ENCODE results near the gene CHI3L1.

CHI3L1 gene

GRCh38 chr1:203167026-203167912, 19.2 kb downstream of the CHI3L1 start:
- DNase-seq, result no peak

- no peak for DNase-seq
Observed at GRCh38 chr1:203166192-203166940, 20.1 kb downstream of the CHI3L1 start.

GRCh38 chr1:203165800-203166161, 20.7 kb downstream of the CHI3L1 start:
- DNase-seq, result no peak

GRCh38 chr1:203165101-203165799, 21.3 kb downstream of the CHI3L1 start:
- no peak for DNase-seq

- no peak for DNase-seq
Observed at GRCh38 chr1:203163891-203164635, 22.4 kb downstream of the CHI3L1 start.

- DNase-seq, result no peak
Observed at GRCh38 chr1:203162403-203162802, 24.1 kb downstream of the CHI3L1 start.

GRCh38 chr1:203161703-203162102, 24.8 kb downstream of the CHI3L1 start:
- no peak for DNase-seq

- DNase-seq, result no peak
Observed at GRCh38 chr1:203161175-203161574, 25.3 kb downstream of the CHI3L1 start.

GRCh38 chr1:203159844-203160243, 26.7 kb downstream of the CHI3L1 start:
- no peak for DNase-seq

GRCh38 chr1:203158960-203159665, 27.4 kb downstream of the CHI3L1 start:
- no peak for DNase-seq

- DNase-seq, result no peak
Observed at GRCh38 chr1:203158423-203158822, 28.1 kb downstream of the CHI3L1 start.

GRCh38 chr1:203156280-203156679, 30.2 kb downstream of the CHI3L1 start:
- DNase-seq, result no peak

GRCh38 chr1:203153989-203154821, 32.3 kb downstream of the CHI3L1 start:
- DNase-seq, result no peak

GRCh38 chr1:203153051-203153988, 33.2 kb downstream of the CHI3L1 start:
- no peak for DNase-seq

GRCh38 chr1:203152158-203153034, 34.1 kb downstream of the CHI3L1 start:
- DNase-seq, result no peak

- no peak for DNase-seq
Observed at GRCh38 chr1:203151362-203152157, 34.9 kb downstream of the CHI3L1 start.

- DNase-seq, result no peak
Observed at GRCh38 chr1:203150511-203151297, 35.8 kb downstream of the CHI3L1 start.
